PC-3 (cell line): ENCODE data around the gene IL20RB.

ENCODE experiments used
- CTCF ChIP-seq: fragments of 300-600 bp; sonication (generic); conservative IDR thresholded peaks from 2 replicates; pipeline ENCODE4 v1.5.1; 2017; ENCODE audit warnings: antibody characterized with exemption, low read depth, mild to moderate bottlenecking, low read length
- EZH2 ChIP-seq: fragments of 300-600 bp; sonication (generic); IDR thresholded peaks from one replicate; pipeline ENCODE4 v1.6.1; 2017; ENCODE audit warnings: antibody characterized with exemption, mild to moderate bottlenecking, low read length; ENCODE audit not compliant: unreplicated experiment
- EZH2phosphoT487 ChIP-seq: fragments of 300-600 bp; sonication (generic); IDR thresholded peaks from 2 replicates; pipeline ENCODE4 v1.6.1; 2018; ENCODE audit warnings: mild to moderate bottlenecking, antibody characterized with exemption, low read length, borderline replicate concordance

GRCh38 chr3:136959599-136959998 lies 1.8 kb downstream of the IL20RB start:
- TF ChIP-seq EZH2phosphoT487, result no peak
- TF ChIP-seq CTCF, result no peak
- no peak for TF ChIP-seq EZH2
